NCI-H460 (cell line): ENCODE results near the gene TMEM151A. TPM values are rescaled to one million over a fixed set of nuclear protein-coding genes. Genes with fewer than 3 reads are reported as not detected.
"Not testable (repeated sequence)": the region's sequence is repeated elsewhere in the genome, so short reads cannot be mapped to it uniquely, and the experiment has no call there.

Experiments used
- DNase-seq: peaks from one replicate; pipeline ENCODE4 v3.0.0-alpha.2; 2016; ENCODE audit warnings: low read depth; ENCODE audit errors: extremely low read depth
- total RNA-seq: library from RNA; depleted of rRNA; stranded (reverse); fragments of >200 nt; shearing (Covaris generic); gene quantifications from 2 replicates; pipeline ENCODE4 v1.2.3, GENCODE V29; 2014

TMEM151A gene
- total RNA-seq, 1 experiment from 2014 or later: 0.32 TPM

- DNase-seq: no peak
Measured at GRCh38 chr11:66297610-66298009, 5.9 kb downstream of the TMEM151A start.

- no peak for DNase-seq
Measured at GRCh38 chr11:66299186-66299585, 7.5 kb downstream of the TMEM151A start.

DNA sequence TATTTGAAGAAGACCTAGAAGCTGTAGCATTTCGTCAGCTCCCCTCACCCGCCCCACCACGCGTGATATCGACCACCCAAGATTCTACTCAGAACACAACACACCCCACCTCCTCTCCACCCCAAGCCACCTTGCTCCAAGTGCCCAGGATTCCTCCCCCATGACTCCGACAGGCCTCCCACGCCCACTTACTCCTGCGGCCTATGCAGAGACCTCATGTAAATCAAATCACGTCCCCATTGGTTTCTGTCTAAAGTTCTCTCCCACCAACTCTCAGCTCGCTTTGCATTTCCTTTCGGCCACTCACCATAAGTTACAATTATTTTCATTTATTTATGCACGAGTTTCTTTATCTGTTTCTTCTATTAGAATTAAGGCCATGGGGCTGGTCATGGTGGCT lies 11.0 kb downstream of the TMEM151A start:
- no peak for DNase-seq

GRCh38 chr11:66309475-66309874 lies 17.8 kb downstream of the TMEM151A start:
- no peak for DNase-seq

DNA sequence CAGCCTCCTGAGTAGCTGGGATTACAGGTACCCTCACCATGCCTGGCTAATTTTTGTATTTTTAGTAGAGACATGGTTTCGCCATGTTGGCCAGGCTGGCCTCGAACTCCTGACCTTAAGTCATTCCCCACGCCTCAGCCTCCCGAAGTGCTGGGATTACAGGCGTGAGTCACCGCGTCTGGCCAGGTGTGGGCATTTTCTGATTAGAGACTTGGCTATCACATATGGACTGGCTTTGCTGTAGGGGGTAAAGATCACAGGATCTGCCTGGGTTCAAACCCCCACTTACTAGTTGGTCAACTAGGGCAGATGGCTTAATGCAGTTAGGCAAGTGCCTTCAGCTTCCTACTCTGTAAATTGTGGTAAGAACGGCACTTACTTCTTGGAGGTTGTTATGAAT lies 18.6 kb downstream of the TMEM151A start:
- no peak for DNase-seq

GRCh38 chr11:66310803-66311440 lies 19.2 kb downstream of the TMEM151A start:
- DNase-seq: not testable (repeated sequence)

DNA sequence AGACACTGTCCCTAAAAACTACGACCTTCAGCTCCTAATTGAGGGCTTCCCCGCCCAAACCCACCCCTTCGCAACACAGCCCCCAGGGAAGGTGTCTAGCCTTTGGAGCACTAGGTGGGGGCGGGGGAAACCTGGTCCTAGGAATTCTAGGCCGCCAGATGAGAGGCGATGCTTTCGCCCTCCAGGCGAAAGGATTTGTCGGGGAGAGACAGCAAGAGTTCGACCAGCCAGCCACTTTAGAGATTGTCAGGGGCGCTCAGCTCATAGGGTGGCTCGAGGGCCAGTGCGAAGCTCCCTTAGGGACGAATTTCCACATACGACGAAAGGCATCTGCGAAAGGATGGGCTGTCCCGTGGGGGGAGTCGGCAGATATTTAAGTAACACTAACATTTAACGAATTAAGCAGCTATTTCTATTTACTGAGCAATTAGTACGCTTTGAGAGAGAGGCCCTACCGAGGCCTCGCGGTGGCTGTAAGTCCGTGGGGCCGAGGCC lies 19.8 kb downstream of the TMEM151A start:
- no peak for DNase-seq

GRCh38 chr11:66311965-66312548 lies 20.4 kb downstream of the TMEM151A start:
- peak; percentile 91 for DNase-seq

DNA sequence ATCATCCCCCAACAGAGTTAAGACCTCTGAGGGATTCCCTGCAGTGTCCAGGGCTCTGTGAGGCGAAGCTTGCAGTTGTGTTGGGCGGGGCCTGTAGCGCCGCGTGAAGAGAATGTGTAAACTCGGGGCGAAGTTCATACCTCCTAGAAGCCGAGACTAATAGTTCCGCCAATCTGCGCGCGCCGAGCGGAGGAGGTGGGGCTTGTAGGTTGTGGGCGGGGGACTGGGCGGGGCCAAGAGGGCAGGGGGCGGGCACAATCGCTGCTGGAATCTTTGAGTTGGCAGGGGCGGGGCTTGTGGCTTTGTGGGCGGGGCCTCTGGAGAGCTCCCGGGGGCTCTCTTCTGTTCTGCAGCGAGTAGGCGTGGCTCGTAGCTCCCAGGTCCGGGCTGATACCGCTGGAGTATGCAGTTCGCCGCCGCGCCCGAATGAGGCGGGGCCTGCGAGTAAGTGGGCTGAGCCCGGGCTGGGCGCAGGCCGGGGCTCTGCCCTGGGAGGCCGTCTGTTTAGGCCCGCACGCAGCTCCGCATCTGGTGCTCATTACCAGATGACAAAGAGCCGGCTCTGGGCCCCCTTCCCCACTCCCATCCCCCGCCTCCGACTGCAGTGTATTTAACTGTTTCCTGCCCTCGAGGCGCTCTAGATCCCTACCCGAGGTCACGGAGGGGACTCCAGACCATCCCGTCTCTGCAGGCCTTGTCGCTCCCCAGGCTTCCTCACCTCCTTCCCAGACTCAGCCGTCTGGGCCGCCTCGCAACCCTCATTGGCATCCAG lies 21.0 kb downstream of the TMEM151A start:
- peak; percentile 95 for DNase-seq

DNA sequence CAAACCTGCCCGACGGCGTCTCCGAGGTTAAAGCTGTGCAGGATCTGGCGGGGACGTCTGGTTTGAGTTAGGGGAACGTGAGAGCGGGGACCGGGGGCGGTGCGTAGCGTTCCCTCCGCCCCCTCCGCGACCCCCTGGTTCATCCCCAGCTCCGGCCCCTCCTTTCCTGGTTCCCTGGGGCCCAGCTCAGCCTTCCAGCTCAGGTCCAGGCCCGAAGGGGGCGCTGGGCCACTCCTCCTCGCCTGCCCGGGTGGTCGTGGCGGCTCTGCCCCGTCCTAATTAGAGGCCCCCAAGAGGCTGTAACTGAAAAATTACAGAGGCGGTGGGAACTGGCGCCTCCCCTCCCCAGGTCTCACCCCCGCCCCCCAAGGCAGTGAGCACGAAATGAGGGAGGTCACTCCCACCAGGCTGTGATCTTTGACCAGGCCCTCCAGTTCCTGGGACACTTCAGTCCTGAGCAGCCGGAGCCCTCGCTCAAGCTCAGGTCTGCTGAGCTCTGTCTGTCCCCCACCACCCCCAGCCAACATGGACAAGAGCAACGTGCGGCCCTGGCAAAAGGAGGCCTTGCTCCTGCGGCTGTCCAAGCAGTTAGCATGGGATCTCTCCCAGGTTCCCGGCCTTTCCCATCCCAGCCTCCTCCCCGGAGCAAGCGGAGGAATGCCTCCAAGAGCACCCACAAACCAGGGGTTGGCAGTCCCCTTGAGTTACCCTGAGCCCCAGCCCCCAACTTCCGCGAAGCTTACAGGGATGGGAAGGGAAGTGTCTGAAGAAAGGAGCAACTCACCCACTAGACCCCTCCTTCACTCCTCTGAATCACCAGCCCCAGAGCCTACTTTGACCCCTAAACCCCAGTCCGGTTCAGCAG lies 21.9 kb downstream of the TMEM151A start:
- DNase-seq: no peak

GRCh38 chr11:66314186-66314501 lies 22.4 kb downstream of the TMEM151A start:
- no peak for DNase-seq

DNA sequence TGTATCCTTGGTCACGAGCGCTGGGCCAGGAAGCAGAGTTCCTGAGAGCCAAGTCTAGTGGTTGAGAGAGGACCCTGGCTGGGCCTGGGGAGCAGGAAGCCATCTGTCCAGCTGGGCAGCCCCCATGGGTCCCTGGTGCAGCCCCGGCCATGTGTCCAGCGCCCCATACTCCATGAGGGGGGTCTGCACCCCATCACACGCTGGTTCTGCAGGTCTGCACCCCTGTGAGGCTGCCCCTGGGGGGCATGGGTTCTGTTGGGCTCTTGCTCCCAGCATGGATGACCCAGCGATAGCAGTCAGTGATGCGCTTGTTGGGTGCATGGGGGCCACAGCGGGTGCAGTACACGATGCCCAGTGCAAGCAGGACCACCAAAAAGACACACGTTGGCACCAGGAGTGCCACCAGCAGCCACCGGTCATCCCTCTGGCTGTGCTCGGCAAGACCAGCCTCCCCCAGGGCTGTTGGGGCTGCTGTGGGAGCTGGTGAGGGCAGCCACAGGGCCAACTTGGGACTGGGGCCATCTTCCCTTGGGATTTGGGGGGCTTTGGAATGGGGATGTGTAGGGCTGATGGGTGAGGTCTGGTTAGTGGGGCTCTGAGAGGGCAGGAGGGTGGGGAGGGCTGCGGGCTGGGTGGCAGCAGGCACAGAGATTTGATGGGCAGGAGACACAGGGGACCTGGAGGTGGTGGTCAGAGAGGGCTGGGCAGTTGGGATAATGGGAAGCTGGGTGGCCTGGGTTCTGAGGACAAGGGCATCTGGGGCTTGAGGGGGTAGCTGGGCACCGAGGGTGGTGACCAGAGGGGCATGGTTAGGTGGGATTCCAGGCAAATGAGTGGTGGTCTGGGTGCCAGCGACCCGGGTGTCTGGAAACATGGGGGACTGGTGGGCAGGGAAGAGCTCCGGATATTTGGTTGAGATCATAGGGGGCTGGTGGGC lies 23.1 kb downstream of the TMEM151A start:
- no peak for DNase-seq

DNA sequence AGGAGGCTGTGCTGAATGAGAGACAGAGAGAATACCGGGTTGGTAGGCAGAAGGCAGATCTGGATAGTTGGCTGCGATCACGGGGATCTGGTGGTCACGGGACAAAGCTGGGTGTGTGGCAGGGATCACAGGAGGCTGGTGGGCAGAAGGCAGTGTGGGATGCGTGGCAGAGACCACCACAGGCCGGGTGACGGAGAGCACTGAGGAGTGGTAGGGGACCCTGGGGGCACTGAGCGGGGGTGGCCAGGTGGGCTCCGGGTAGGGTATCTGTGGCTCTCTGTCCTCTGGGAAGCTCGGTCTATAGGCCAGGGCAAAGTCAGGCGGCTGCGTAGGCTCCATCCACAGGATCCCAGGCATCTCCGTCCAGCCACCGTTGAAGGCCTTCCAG lies 23.8 kb downstream of the TMEM151A start:
- DNase-seq: no peak

- no peak for DNase-seq
Measured at GRCh38 chr11:66315921-66316811, 24.5 kb downstream of the TMEM151A start.

GRCh38 chr11:66316849-66317251 lies 25.2 kb downstream of the TMEM151A start, which contains the start of gene CD248:
TSS of gene CD248 (minus strand) at chr11:66317044. CDS start at chr11:66317027, 17 bp downstream.
- no peak for DNase-seq

DNA sequence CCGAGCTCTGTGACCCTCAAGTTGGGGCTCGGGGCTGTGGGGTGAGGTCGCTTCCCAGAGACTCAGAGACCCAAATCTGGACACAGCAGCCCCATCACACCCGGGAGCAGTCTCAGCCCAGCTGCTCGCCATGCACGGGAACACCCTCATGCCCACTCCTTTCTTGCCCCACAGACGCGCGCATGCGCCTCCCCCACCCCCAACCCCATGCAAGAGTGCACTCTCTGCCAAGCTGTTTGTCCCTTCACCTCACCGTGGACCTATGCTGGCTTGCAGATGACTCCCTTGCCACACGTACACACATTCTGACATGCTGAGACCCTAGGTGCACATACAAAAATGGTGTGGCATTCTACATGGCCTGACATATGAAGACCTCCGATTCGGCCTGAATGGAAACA lies 25.6 kb downstream of the TMEM151A start:
- DNase-seq: no peak

GRCh38 chr11:66317723-66318599 lies 26.3 kb downstream of the TMEM151A start:
- no peak for DNase-seq

GRCh38 chr11:66318600-66318970 lies 26.9 kb downstream of the TMEM151A start:
- DNase-seq: no peak
